Renal cortex interstitium (tissue), 15 donors: ENCODE measurements around the gene DHX30. TPM values are rescaled to one million over a fixed set of nuclear protein-coding genes. Genes with fewer than 3 reads are reported as not detected.
"Not testable (repeated sequence)": the region's sequence is repeated elsewhere in the genome, so short reads cannot be mapped to it uniquely, and the experiment has no call there.

Experiments used
- DNase-seq, 11 donors: peaks; one replicate each; pipeline ENCODE4 v3.0.0-alpha.2; 2013; ENCODE audit warnings: low read depth in 9 of 11, low spot score in 4 of 11; ENCODE audit errors: extremely low read depth in 1 of 11
- long read RNA-seq, 16 experiments: transcript quantifications; one replicate each; lab custom pipeline, GENCODE V29; 2026
- polyA plus RNA-seq, 3 donors: library from polyadenylated mRNA; unstranded; fragments of 120-200 nt; gene quantifications; one replicate each; pipeline ENCODE4 v1.2.1, GENCODE V29; 2013; ENCODE audit not compliant: insufficient read length in 3 of 3

DHX30 gene
- 10 to 100 TPM; 56.9 to 70.5 (median 70.3) TPM for polyA plus RNA-seq
- long read RNA-seq, donor 1, full-length matches to known transcripts: 13 of 29 reads
- long read RNA-seq, donor 1, partial matches to known transcripts: 16 of 29 reads
- long read RNA-seq, donor 1, other reads (novel, unspliced or antisense): 0 of 29 reads
- long read RNA-seq, donor 2, transcript DHX30-211 (4 exons, 1,464 nt): major isoform, 9 of 55 reads
- long read RNA-seq, donor 2, partial matches to known transcripts: 42 of 55 reads
- long read RNA-seq, donor 2, other reads (novel, unspliced or antisense): 0 of 55 reads
- long read RNA-seq, donor 3, full-length matches to known transcripts: 21 of 44 reads
- long read RNA-seq, donor 3, partial matches to known transcripts: 23 of 44 reads
- long read RNA-seq, donor 3, other reads (novel, unspliced or antisense): 0 of 44 reads
- long read RNA-seq, donor 4, transcript DHX30-211 (4 exons, 1,464 nt): major isoform, 11 of 19 reads
- long read RNA-seq, donor 4, partial matches to known transcripts: 6 of 19 reads
- long read RNA-seq, donor 4, other reads (novel, unspliced or antisense): 0 of 19 reads
- long read RNA-seq, donor 5: 0 reads
- long read RNA-seq, donor 6, full-length matches to known transcripts: 10 of 37 reads
- long read RNA-seq, donor 6, partial matches to known transcripts: 27 of 37 reads
- long read RNA-seq, donor 6, other reads (novel, unspliced or antisense): 0 of 37 reads
- long read RNA-seq, donor 7, full-length matches to known transcripts: 14 of 240 reads
- long read RNA-seq, donor 7, partial matches to known transcripts: 221 of 240 reads
- long read RNA-seq, donor 7, other reads (novel, unspliced or antisense): 5 of 240 reads
- long read RNA-seq, donor 8, full-length matches to known transcripts: 32 of 49 reads
- long read RNA-seq, donor 8, partial matches to known transcripts: 17 of 49 reads
- long read RNA-seq, donor 8, other reads (novel, unspliced or antisense): 0 of 49 reads
- long read RNA-seq, donor 9, full-length matches to known transcripts: 10 of 27 reads
- long read RNA-seq, donor 9, partial matches to known transcripts: 17 of 27 reads
- long read RNA-seq, donor 9, other reads (novel, unspliced or antisense): 0 of 27 reads
- long read RNA-seq, donor 10, full-length matches to known transcripts: 17 of 42 reads
- long read RNA-seq, donor 10, partial matches to known transcripts: 25 of 42 reads
- long read RNA-seq, donor 10, other reads (novel, unspliced or antisense): 0 of 42 reads
- long read RNA-seq, donor 11, transcript DHX30-207 (19 exons, 3,748 nt): minor isoform, 5 of 11 reads
- long read RNA-seq, donor 11, transcript DHX30-211 (4 exons, 1,464 nt): major isoform, 6 of 11 reads
- long read RNA-seq, donor 11, partial matches to known transcripts: 0 of 11 reads
- long read RNA-seq, donor 11, other reads (novel, unspliced or antisense): 0 of 11 reads
- long read RNA-seq, donor 12, full-length matches to known transcripts: 8 of 16 reads
- long read RNA-seq, donor 12, partial matches to known transcripts: 8 of 16 reads
- long read RNA-seq, donor 12, other reads (novel, unspliced or antisense): 0 of 16 reads
- long read RNA-seq, donor 13, full-length matches to known transcripts: 46 of 115 reads
- long read RNA-seq, donor 13, partial matches to known transcripts: 69 of 115 reads
- long read RNA-seq, donor 13, other reads (novel, unspliced or antisense): 0 of 115 reads
- long read RNA-seq, donor 14, full-length matches to known transcripts: 9 of 9 reads
- long read RNA-seq, donor 14, partial matches to known transcripts: 0 of 9 reads
- long read RNA-seq, donor 14, other reads (novel, unspliced or antisense): 0 of 9 reads
- long read RNA-seq, donor 15, transcript DHX30-211 (4 exons, 1,464 nt): major isoform, 7 of 10 reads
- long read RNA-seq, donor 15, partial matches to known transcripts: 0 of 10 reads
- long read RNA-seq, donor 15, other reads (novel, unspliced or antisense): 0 of 10 reads
- long read RNA-seq, donor 16, full-length matches to known transcripts: 37 of 100 reads
- long read RNA-seq, donor 16, partial matches to known transcripts: 63 of 100 reads
- long read RNA-seq, donor 16, other reads (novel, unspliced or antisense): 0 of 100 reads

- DNase-seq: peak in 9 of 11 donors; percentile 74 to 84 (median 80)
These were observed at the start of gene DHX30 for GRCh38 chr3:47802734-47803479. Gene DHX30, plus strand, starts transcription at chr3:47803138. Its CDS starts 7,546 bp downstream, at chr3:47810684.

- no peak for DNase-seq
These were observed 44.5 kb upstream of the DHX30 start for GRCh38 chr3:47758261-47759025.

GRCh38 chr3:47760207-47760606 is 42.7 kb upstream of the DHX30 start:
- not testable (repeated sequence) for DNase-seq

- DNase-seq: no peak
These were observed 41.9 kb upstream of the DHX30 start for GRCh38 chr3:47761046-47761445.

- no peak for DNase-seq
These were observed 40.7 kb upstream of the DHX30 start for GRCh38 chr3:47762233-47762632.

- no peak for DNase-seq
These were observed 36.8 kb upstream of the DHX30 start for GRCh38 chr3:47766186-47766585.

- DNase-seq: no peak
These were observed 30.9 kb upstream of the DHX30 start for GRCh38 chr3:47772047-47772446.

GRCh38 chr3:47772788-47773187 is 30.1 kb upstream of the DHX30 start:
- no peak for DNase-seq

GRCh38 chr3:47778746-47779145 is 24.2 kb upstream of the DHX30 start:
- DNase-seq: no peak

- peak in 8 of 11 donors; percentile 32 to 59 (median 49) for DNase-seq
These were observed 21.9 kb upstream of the DHX30 start for GRCh38 chr3:47780741-47781684.

GRCh38 chr3:47781685-47782445 is 21.1 kb upstream of the DHX30 start, which contains the start of gene SMARCC1:
Gene SMARCC1, minus strand, starts transcription at chr3:47781893. Its CDS starts 96 bp downstream, at chr3:47781797.
- DNase-seq: peak; percentile 92 to 98 (median 96)

- DNase-seq: peak in 1 of 11 donors; percentile 18
These were observed 20.3 kb upstream of the DHX30 start for GRCh38 chr3:47782446-47783308.

- no peak for DNase-seq
These were observed 19.3 kb upstream of the DHX30 start for GRCh38 chr3:47783673-47784072.
